Measurements from ENCODE around the gene ACOT12.

Gene ACOT12

DNA sequence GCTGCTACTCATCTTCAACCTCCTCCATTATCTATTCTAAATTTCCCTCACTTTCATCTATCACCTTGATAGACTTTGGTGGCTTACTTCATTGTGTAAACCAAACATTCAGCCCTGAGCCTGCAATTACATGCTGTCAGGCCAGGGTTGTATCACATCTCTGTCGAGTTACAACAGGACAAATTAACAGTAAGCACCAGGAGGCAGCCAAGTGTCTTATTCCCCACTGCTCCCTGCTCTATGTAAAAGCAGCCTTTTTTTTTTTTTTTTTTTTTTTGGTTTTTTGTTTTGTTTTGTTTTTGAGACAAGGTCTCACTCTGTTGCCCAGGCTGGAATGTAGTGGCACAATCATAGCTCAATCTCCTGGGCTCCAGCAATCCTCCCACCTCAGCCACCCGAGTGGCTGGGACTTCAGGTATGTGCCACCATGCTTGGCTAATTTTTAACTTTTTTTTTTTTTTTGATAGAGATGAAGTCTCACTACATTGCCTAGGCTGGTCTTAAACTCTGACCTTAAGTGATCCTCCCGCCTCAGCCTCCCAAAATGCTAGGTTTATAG, 107.8 kb downstream of the ACOT12 start:
- no peak for DNase-seq

DNA sequence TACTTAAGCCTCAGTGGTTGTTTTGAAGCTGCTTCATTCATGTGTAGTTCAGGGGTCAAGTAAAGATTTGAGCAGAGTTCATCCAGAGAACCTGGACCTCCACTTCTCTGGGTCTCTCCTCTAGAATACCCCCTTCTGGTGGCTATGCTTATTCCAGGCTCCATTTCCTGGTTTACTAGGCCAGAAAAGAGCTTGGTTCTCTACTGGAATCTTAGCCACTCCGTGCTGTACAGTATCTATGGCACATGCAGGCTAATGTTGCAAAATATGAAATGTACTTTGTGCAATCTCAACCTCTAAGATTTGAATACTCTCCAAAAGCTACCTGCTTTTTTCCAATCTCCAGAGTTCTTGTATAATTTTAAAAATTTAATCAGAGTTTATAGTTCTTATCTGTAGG, 110.0 kb downstream of the ACOT12 start:
- no peak for DNase-seq
